Measurements from ENCODE around the gene RELT.
A peak's percentile ranks its signal among the peaks of the same experiment; 100 is the strongest.

RELT gene

GRCh38 chr11:73404048-73404447, 27.8 kb downstream of the RELT start:
- no peak for FAIRE-seq
- TF ChIP-seq POLR2A (IDR thresholded peaks at IDR 0.05; ENCODE audit: low read depth, low read length): no peak
- DNase-seq (ENCODE audit: insufficient read length, low spot score): peak; percentile 57

DNA sequence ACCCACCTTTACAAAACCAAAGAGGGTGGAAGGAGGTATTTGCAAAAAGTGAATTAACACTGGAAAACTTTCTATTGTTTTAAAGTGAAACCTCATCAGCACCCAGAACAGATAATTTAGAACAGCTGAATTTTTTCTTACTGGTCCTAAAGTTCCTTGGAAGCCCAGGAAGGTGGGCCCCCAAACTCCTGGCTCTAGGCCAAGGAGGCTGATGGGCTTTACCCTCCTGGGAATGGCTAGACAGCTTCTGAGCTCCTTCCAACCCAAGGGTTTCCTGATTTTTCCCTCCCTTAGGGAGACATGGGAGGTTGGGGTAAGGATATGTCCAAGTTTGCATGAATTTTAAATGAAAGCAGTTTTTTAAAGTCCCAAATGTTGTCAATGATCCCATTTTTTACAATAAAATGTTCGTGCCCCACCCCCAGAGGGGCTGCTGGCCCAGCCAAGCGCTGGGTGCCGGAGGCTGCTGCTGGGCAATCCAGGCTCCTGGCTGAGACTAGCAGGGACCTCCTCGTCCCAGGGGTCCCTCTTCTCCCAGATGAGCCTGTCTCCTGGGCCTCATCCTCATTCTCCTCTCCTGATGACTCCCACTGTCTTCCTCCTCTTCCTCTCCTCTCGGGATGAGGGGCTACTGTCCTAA, 28.4 kb downstream of the RELT start:
- no peak for TF ChIP-seq POLR2A (IDR thresholded peaks at IDR 0.05; ENCODE audit: low read depth, low read length)
- FAIRE-seq: no peak
- DNase-seq (ENCODE audit: insufficient read length, low spot score): no peak

DNA sequence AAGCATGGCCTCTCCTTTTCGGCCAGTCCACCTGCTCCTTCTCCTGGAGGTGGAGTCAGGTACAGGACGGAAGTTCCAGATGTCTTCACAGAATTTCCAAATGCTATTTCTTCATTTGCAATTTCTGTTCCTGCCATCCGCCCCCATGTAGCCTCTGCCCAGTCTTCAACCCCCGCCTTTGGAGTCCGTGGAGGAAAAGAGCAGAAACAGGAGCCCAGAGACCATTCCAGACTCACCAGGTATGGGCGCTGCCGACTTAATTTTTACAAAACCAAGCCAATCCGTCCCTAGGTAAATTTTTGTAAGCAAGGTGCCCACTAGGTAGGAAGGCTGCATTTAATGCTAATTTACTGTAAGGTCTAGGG, 28.9 kb downstream of the RELT start:
- FAIRE-seq (no peak), DNase-seq (ENCODE audit: insufficient read length, low spot score) (no peak)
- TF ChIP-seq POLR2A (IDR thresholded peaks at IDR 0.05; ENCODE audit: low read depth, low read length): no peak

- no peak for TF ChIP-seq POLR2A (IDR thresholded peaks at IDR 0.05; ENCODE audit: low read depth, low read length)
- DNase-seq (ENCODE audit: insufficient read length, low spot score) (no peak), FAIRE-seq (no peak)
Measured at GRCh38 chr11:73406131-73406530, 29.9 kb downstream of the RELT start.

- no peak for FAIRE-seq
- no peak for DNase-seq (ENCODE audit: insufficient read length, low spot score)
- TF ChIP-seq POLR2A (IDR thresholded peaks at IDR 0.05; ENCODE audit: low read depth, low read length): no peak
Measured at GRCh38 chr11:73406619-73407018, 30.4 kb downstream of the RELT start.

DNA sequence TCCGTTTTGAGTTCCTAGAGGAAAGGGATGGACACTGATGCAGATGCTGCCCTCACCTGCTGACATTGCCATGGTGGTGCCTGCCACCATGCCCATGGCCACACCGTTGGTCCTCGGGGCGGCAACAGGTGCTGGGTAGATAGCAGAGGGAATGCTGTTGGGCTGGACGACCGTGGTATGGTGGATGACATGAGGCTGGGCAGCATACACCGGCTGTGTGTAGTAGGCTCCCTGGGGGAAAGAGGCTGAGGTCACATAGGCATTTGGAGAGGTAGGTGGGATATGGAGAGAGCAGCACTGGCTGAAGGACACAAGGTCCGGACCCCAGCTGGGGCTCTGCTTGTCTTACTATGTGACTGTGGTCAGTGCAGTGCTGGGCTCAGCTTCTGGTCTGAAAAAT, 33.2 kb downstream of the RELT start:
- TF ChIP-seq POLR2A (IDR thresholded peaks at IDR 0.05; ENCODE audit: low read depth, low read length): no peak
- no peak for FAIRE-seq
- no peak for DNase-seq (ENCODE audit: insufficient read length, low spot score)

DNA sequence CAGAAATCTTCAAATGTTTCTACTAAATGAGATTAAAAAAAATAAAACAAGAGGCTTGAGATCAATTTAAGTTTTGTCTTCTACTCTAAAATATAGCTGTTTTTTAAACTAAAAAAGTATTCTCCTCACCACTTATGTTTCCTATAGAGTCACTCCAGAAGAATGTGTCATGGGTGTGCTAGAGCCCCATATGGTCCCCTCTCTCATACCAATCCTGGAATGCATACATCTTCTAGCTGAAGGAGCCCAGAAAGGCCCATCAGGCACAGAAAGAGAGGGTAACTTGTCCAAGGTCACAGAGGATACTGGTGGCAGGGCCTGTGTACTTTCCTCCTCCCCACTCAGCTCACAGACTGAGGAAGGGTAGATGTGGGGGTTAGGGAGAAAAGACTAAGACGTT, 34.4 kb downstream of the RELT start:
- no peak for TF ChIP-seq POLR2A (IDR thresholded peaks at IDR 0.05; ENCODE audit: low read depth, low read length)
- FAIRE-seq: no peak
- no peak for DNase-seq (ENCODE audit: insufficient read length, low spot score)

GRCh38 chr11:73411031-73411430, 34.8 kb downstream of the RELT start:
- DNase-seq (ENCODE audit: insufficient read length, low spot score) (no peak), FAIRE-seq (no peak)
- TF ChIP-seq POLR2A (IDR thresholded peaks at IDR 0.05; ENCODE audit: low read depth, low read length): no peak

GRCh38 chr11:73412308-73412707, 36.1 kb downstream of the RELT start:
- TF ChIP-seq POLR2A (IDR thresholded peaks at IDR 0.05; ENCODE audit: low read depth, low read length): no peak
- no peak for FAIRE-seq

DNA sequence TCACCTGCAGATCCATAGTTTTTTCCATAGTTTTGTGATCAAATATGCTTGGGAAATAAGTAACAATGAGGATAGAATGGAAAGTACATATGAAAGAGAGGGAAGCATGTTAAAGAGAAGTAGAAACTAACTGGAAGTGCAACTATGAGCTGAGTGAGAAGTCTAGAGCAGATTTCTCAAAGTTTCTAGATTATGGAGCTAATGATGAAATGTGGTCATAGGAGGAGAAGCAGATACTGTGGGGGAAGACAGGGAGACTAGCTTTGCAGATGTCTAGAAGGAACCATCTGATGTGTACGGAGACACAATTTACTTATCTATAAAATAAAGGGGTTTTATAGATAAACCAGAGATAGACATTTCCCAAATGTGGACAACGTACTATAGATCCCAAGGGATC, 37.1 kb downstream of the RELT start:
- FAIRE-seq (no peak), DNase-seq (ENCODE audit: insufficient read length, low spot score) (no peak)
- no peak for TF ChIP-seq POLR2A (IDR thresholded peaks at IDR 0.05; ENCODE audit: low read depth, low read length)

More at GRCh38 chr11:73412308-73412707, 36.1 kb downstream of the RELT start:
- DNase-seq (ENCODE audit: insufficient read length, low spot score): no peak

DNA sequence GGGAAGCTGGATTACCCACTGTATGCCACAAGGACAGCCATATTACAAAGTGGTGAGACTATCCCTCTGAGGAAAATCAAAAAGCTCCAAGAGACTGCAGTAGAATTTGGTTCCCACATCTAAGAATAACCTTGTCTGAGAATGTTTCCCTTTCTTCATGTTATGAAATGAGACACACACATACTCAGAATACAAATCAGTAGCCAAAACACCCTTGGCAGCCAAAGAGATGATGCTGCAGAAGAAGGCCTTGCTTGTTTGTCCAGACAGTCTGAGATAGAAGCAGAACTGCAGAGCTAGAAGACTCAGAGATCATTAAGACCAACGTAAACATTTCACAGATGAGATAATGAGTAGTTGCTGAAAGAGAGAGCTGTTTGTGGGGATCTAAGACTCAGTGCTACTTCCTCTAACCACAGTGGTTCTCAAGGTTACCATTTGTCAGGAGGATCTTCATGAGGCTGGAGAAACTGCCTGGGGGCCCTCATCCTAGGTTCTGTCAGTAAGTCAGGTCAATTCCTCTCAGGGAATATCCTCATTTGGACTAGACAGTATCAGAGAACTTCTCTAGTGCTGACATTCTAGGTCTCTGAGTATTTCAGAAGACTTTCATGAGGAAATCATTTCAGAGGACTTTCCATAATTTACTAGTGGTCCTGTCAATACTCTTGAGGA, 38.9 kb downstream of the RELT start:
- no peak for FAIRE-seq
- no peak for DNase-seq (ENCODE audit: insufficient read length, low spot score)
- TF ChIP-seq POLR2A (IDR thresholded peaks at IDR 0.05; ENCODE audit: low read depth, low read length): no peak

DNA sequence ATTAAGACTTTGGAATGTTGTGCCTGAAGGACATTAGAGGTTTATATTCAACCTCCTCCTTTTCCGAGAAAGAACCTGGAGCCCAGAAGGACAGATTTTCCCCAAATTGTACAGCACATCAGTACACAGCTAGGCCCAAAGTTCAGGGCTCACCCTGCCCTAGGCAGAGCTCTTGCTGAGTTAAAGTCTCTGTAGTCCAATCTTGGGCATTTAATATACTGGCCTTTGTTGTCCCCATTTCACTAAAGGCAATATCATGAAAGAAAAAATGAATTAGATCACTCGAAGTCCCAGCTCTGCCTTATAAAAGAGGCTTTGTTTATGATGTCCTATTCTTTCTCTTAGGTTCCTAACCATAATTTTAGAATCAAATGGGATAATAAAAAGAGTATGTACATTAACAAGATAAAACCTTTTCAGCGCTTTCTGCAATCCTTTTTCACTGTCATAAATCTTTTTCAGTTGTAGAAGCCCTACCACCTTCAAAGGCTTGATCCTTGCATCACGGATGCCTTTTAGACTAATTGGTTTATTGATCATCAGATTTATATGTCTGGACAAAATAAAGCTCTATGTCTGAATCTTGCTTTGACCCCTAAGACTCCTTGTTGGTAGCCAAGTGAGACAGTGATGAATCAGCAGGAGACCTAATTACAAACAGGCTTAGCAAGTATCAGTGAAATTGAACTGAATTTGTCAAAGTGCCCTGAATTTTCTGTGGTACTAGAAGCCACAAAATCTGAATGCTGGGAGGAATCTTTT, 39.8 kb downstream of the RELT start:
- no peak for DNase-seq (ENCODE audit: insufficient read length, low spot score)
- FAIRE-seq: no peak
- TF ChIP-seq POLR2A (IDR thresholded peaks at IDR 0.05; ENCODE audit: low read depth, low read length): no peak

- no peak for DNase-seq (ENCODE audit: insufficient read length, low spot score)
- no peak for FAIRE-seq
- no peak for TF ChIP-seq POLR2A (IDR thresholded peaks at IDR 0.05; ENCODE audit: low read depth, low read length)
Measured at GRCh38 chr11:73416786-73417185, 40.6 kb downstream of the RELT start.

DNA sequence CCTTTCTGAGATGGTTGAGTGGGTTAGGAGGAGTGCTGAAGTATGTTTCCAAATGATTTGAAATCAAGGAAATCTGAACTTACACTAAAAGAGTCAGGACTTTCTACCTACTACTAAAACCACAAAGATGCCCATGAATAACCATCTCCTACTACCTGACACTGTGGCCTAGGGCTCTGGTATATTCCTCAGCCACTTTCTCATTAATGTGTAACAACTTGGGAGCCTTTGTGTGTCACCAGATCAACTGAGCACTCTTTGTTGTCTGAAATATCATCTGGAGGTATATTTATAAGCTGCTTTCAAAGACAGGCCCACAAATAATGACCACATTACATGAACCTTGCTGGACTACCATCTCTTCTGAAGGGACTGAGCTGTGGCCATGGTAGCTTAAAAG, 43.9 kb downstream of the RELT start:
- no peak for TF ChIP-seq POLR2A (IDR thresholded peaks at IDR 0.05; ENCODE audit: low read depth, low read length)
- no peak for DNase-seq (ENCODE audit: insufficient read length, low spot score)
- no peak for FAIRE-seq

DNA sequence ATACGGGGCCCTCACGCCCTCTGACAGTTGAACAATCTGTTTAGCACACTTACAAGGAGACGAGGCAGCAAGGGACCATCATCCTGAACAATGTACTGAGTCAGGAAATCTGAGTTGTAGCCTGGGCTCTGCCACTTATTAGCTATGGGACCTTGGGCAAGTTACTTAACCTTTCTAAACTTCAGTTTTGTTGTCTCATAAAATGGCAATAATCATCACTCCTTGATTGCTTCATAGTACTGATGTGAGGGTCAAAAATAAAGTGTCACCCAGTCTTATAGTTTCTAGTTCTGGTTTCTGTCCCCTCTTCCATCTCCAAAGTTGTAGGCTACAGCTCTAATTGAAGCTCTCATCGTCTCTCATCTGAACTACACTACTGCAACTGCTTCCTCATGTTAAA, 46.7 kb downstream of the RELT start:
- DNase-seq (ENCODE audit: insufficient read length, low spot score): no peak
- no peak for FAIRE-seq
- no peak for TF ChIP-seq POLR2A (IDR thresholded peaks at IDR 0.05; ENCODE audit: low read depth, low read length)

Measured in H54 (cell line).